HCT116 (cell line): ENCODE measurements around the gene DENND2D.

Experiments used
- EGR1 ChIP-seq: IDR thresholded peaks from 2 replicates; pipeline ENCODE4 v1.6.1; 2012; ENCODE audit warnings: low read depth
- ELF1 ChIP-seq: IDR thresholded peaks from 2 replicates; pipeline ENCODE4 v1.6.1; 2012; ENCODE audit warnings: low read depth, borderline replicate concordance
- EZH2 ChIP-seq: fragments of 200-600 bp; sonication (generic); IDR thresholded peaks from 2 replicates; pipeline ENCODE4 v1.6.1; 2017; ENCODE audit warnings: antibody characterized with exemption, mixed run types
- EZH2phosphoT487 ChIP-seq: fragments of 200-600 bp; IDR thresholded peaks from 2 replicates; pipeline ENCODE4 v1.6.1; 2018; ENCODE audit warnings: antibody characterized with exemption, borderline replicate concordance
- FOSL1 ChIP-seq: IDR thresholded peaks from 2 replicates; pipeline ENCODE4 v1.6.1; 2012; ENCODE audit warnings: low read depth
- JUND ChIP-seq: IDR thresholded peaks from 2 replicates; pipeline ENCODE4 v1.6.1; 2012
- POLR2A ChIP-seq: IDR thresholded peaks from 2 replicates; pipeline ENCODE4 v1.7.0; 2011; ENCODE audit warnings: borderline replicate concordance; ENCODE audit not compliant: insufficient read depth, insufficient read length; ENCODE audit errors: extremely low read depth
- POLR2AphosphoS5 ChIP-seq: IDR thresholded peaks from 2 replicates; pipeline ENCODE4 v1.6.1; 2011; ENCODE audit warnings: mild to moderate bottlenecking, low read depth, low read length, moderate library complexity
- RAD21 ChIP-seq: IDR thresholded peaks from 2 replicates; pipeline ENCODE4 v1.6.1; 2012; ENCODE audit warnings: low read depth, mild to moderate bottlenecking
- SIN3A ChIP-seq: IDR thresholded peaks from 2 replicates; pipeline ENCODE4 v1.6.1; 2012; ENCODE audit warnings: low read depth
- ZFX ChIP-seq: fragments of 450-650 bp; IDR thresholded peaks from 2 replicates; pipeline ENCODE4 v1.6.1; 2017
- ZNF274 ChIP-seq: fragments of 200-500 bp; sonication (Bioruptor generic); IDR thresholded peaks from 2 replicates; pipeline ENCODE4 v1.6.1; 2014; ENCODE audit warnings: mild to moderate bottlenecking, low read depth, low read length, inconsistent platforms
- TF ChIP-seq, protein P1 (sequence below), 3 experiments: fragments of 200-600 bp in 1 of 3; sonication (generic) in 1 of 3; IDR thresholded peaks in 2 of 3; conservative IDR thresholded peaks in 1 of 3; 2 replicates each; pipeline ENCODE4 v1.5.1; 2012 to 2017; ENCODE audit warnings: low read depth in 2 of 3, low read length in 2 of 3, antibody characterized with exemption in 1 of 3, borderline replicate concordance in 1 of 3, control low read depth in 1 of 3, mild to moderate bottlenecking in 1 of 3, mixed read lengths in 1 of 3, mixed run types in 1 of 3, moderate library complexity in 1 of 3; ENCODE audit not compliant: insufficient read depth in 1 of 3
- TF ChIP-seq, protein P2 (sequence below): IDR thresholded peaks from 2 replicates; pipeline ENCODE4 v1.6.1; 2012; ENCODE audit warnings: low read depth

DNA sequence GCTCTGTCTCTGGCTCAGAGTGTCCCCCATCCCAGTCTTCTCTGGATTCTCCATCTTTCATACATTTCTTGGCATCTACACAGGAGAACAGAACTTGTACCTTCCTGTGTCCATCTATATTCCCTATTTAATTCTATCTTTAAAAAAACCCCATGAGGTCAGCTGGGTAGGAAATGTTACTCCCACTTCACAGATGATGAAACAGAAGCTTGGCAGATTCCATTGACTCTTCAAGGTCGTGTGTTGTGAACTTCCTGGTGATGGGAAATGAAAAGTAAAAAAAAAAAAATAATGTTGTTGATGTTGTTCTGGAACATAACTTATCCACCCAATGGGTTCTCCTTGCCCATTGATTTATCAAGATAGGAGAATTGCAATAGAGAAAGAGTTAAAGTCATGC, 35.9 kb upstream of the DENND2D start:
- TF ChIP-seq, protein P1, sequence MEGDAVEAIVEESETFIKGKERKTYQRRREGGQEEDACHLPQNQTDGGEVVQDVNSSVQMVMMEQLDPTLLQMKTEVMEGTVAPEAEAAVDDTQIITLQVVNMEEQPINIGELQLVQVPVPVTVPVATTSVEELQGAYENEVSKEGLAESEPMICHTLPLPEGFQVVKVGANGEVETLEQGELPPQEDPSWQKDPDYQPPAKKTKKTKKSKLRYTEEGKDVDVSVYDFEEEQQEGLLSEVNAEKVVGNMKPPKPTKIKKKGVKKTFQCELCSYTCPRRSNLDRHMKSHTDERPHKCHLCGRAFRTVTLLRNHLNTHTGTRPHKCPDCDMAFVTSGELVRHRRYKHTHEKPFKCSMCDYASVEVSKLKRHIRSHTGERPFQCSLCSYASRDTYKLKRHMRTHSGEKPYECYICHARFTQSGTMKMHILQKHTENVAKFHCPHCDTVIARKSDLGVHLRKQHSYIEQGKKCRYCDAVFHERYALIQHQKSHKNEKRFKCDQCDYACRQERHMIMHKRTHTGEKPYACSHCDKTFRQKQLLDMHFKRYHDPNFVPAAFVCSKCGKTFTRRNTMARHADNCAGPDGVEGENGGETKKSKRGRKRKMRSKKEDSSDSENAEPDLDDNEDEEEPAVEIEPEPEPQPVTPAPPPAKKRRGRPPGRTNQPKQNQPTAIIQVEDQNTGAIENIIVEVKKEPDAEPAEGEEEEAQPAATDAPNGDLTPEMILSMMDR (IDR thresholded peaks at IDR 0.05 in 2 of 3, conservative IDR thresholded peaks at IDR 0.05 in 1 of 3; ENCODE audit: borderline replicate concordance in 1 of 3, insufficient read depth in 1 of 3, low read depth in 2 of 3, low read length in 2 of 3): no peak
- TF ChIP-seq POLR2AphosphoS5: no peak
- no peak for TF ChIP-seq EZH2
- TF ChIP-seq SIN3A: no peak
- TF ChIP-seq EGR1: no peak
- TF ChIP-seq POLR2A: no peak
- no peak for TF ChIP-seq RAD21
- no peak for TF ChIP-seq FOSL1
- no peak for TF ChIP-seq ZNF274
- TF ChIP-seq ELF1: no peak
- TF ChIP-seq EZH2phosphoT487: no peak
- TF ChIP-seq JUND: no peak
- no peak for TF ChIP-seq ZFX
- TF ChIP-seq, protein P2, sequence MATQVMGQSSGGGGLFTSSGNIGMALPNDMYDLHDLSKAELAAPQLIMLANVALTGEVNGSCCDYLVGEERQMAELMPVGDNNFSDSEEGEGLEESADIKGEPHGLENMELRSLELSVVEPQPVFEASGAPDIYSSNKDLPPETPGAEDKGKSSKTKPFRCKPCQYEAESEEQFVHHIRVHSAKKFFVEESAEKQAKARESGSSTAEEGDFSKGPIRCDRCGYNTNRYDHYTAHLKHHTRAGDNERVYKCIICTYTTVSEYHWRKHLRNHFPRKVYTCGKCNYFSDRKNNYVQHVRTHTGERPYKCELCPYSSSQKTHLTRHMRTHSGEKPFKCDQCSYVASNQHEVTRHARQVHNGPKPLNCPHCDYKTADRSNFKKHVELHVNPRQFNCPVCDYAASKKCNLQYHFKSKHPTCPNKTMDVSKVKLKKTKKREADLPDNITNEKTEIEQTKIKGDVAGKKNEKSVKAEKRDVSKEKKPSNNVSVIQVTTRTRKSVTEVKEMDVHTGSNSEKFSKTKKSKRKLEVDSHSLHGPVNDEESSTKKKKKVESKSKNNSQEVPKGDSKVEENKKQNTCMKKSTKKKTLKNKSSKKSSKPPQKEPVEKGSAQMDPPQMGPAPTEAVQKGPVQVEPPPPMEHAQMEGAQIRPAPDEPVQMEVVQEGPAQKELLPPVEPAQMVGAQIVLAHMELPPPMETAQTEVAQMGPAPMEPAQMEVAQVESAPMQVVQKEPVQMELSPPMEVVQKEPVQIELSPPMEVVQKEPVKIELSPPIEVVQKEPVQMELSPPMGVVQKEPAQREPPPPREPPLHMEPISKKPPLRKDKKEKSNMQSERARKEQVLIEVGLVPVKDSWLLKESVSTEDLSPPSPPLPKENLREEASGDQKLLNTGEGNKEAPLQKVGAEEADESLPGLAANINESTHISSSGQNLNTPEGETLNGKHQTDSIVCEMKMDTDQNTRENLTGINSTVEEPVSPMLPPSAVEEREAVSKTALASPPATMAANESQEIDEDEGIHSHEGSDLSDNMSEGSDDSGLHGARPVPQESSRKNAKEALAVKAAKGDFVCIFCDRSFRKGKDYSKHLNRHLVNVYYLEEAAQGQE: no peak
